Measurements from ENCODE around the gene MED19. TPM values are rescaled to one million over a fixed set of nuclear protein-coding genes. Genes with fewer than 3 reads are reported as not detected.
"Not testable (repeated sequence)": the region's sequence is repeated elsewhere in the genome, so short reads cannot be mapped to it uniquely, and the experiment has no call there.

MED19 gene
- total and polyA plus RNA-seq, 8 donors, result 2.5 to 11.5 (median 5.6) TPM

DNA sequence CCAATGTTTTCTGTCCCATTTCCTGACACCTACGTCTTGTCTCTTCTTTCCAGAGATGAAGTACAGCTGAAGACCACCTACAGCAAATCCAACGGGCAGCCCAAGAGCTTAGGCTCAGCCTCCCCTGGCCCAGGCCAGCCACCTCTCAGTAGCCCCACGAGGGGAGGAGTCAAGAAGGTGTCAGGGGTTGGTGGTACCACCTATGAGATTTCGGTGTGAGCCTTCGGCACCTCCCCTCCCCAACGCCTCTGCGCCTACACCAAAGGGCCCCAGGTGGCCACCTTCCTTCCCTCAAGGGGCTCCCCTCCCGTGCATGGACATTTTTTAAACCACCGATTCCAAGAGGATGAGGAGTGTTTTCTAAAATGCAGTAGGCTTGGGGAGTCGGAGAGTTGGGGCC, 12.2 kb downstream of the MED19 start:
- no peak for DNase-seq
- TF ChIP-seq, protein P1, sequence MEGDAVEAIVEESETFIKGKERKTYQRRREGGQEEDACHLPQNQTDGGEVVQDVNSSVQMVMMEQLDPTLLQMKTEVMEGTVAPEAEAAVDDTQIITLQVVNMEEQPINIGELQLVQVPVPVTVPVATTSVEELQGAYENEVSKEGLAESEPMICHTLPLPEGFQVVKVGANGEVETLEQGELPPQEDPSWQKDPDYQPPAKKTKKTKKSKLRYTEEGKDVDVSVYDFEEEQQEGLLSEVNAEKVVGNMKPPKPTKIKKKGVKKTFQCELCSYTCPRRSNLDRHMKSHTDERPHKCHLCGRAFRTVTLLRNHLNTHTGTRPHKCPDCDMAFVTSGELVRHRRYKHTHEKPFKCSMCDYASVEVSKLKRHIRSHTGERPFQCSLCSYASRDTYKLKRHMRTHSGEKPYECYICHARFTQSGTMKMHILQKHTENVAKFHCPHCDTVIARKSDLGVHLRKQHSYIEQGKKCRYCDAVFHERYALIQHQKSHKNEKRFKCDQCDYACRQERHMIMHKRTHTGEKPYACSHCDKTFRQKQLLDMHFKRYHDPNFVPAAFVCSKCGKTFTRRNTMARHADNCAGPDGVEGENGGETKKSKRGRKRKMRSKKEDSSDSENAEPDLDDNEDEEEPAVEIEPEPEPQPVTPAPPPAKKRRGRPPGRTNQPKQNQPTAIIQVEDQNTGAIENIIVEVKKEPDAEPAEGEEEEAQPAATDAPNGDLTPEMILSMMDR (IDR thresholded peaks at IDR 0.05), result no peak
- no peak for FAIRE-seq
- no peaks in the 10 kb centered on the region for H3K27me3 ChIP-seq
- H3K4me1 ChIP-seq, result no peaks in the 10 kb centered on the region
- intact Hi-C loops (cut with DNase I), result no loop called here
- 86 to 93% methylated on average over 10 of the region's 10 CpGs for WGBS, 2 donors
- H3K4me3 ChIP-seq, result no peak overlapping the region
- H3K27ac ChIP-seq, result no peak overlapping the region
- ATAC-seq, result no peak
- peaks cover 3 to 67% (median 38%) of the 10 kb centered on the region in 3 donors for H3K36me3 ChIP-seq
- no peaks in the 10 kb centered on the region for H3K9me3 ChIP-seq

DNA sequence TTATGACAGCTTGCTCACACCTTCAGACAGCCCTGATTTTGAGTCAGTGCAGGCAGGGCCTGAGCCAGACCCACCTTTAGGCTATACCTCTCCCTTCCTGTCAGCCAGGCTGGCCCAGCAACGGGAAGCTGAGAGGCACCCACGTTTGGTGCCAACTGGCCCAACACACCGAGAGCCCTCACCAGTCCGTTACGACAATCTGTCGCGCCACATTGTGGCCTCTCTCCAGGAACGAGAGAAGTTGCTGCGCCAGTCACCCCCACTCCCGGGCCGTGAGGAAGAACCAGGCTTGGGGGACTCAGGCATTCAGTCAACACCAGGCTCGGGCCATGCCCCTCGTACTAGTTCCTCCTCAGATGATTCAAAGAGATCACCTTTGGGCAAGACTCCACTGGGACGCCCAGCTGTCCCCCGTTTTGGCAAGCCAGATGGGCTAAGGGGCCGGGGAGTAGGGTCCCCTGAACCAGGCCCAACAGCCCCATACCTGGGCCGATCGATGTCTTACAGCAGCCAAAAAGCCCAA, 13.1 kb downstream of the MED19 start:
- 88 to 91% methylated on average over 18 of the region's 18 CpGs for WGBS, 2 donors
- Histone ChIP-seq H3K27ac (no peak overlapping the region), H3K4me3 (no peak overlapping the region), H3K27me3 (no peaks in the 10 kb centered on the region), H3K36me3 (peaks cover 3 to 67% (median 45%) of the 10 kb centered on the region in 3 donors), H3K9me3 (no peaks in the 10 kb centered on the region), H3K4me1 (no peaks in the 10 kb centered on the region)
- FAIRE-seq (no peak), DNase-seq (peak in 1 of 6 donors; percentile 55), ATAC-seq (no peak)
- intact Hi-C loops (cut with DNase I), result no loop called here
- TF ChIP-seq, protein P1 (IDR thresholded peaks at IDR 0.05), result no peak

DNA sequence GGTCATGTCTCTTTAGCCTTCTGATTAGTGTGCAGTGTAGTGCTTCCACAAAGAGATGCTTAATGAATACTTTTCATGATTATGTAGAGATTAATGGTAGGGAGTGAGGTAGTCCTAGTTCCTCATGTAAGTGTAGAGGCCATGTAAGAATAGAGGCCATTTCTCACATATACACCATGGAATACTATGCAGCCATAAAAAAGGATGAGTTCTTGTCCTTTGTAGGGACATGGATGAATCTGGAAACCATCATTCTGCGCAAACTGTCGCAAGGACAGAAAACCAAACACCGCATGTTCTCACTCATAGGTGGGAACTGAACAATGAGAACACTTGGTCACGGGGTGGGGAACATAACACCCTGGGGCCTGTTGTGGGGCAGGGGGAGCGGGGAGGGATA, 21.5 kb downstream of the MED19 start:
- H3K27me3 ChIP-seq; intact Hi-C loops (cut with DNase I); H3K9me3 ChIP-seq; DNase-seq; H3K4me1 ChIP-seq; FAIRE-seq; H3K4me3 ChIP-seq; ATAC-seq; H3K27ac ChIP-seq: not testable (repeated sequence)
- H3K36me3 ChIP-seq, result peaks cover 0 to 71% (median 47%) of the 10 kb centered on the region in 3 donors
- 98 to 100% methylated on average over 5 of the region's 5 CpGs for WGBS, 2 donors

DNA sequence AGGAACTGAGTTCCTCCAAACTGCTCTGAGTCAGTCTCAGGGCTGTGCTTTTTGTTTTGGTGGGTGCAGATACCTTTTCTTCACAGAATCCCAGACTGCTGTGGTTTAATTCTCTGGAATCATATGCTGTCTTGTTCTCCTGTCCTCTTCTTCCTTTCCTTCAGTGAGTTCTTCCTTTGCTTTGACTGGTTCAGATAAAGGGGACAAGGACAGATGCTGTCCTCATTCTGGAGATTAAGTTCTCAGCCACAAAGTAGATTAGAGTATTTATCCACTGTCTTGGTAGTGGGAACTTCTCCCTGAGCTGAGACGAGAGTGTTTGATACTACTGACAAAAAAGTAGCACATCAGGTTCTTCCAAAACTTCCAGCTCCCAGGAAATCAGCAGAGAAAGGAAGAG, 30.8 kb downstream of the MED19 start:
- Histone ChIP-seq H3K9me3 (no peaks in the 10 kb centered on the region), H3K27ac (no peak overlapping the region), H3K27me3 (no peaks in the 10 kb centered on the region), H3K36me3 (peaks cover 0 to 16% (median 2%) of the 10 kb centered on the region in 3 donors), H3K4me3 (no peak overlapping the region), H3K4me1 (peaks cover 0 to 11% (median 5%) of the 10 kb centered on the region in 3 donors)
- TF ChIP-seq, protein P1 (IDR thresholded peaks at IDR 0.05), result no peak
- 35 to 37% methylated on average over 1 of the region's 1 CpG for WGBS, 2 donors
- DNase-seq (no peak), FAIRE-seq (no peak), ATAC-seq (no peak)
- intact Hi-C loops (cut with DNase I), result no loop called here

DNA sequence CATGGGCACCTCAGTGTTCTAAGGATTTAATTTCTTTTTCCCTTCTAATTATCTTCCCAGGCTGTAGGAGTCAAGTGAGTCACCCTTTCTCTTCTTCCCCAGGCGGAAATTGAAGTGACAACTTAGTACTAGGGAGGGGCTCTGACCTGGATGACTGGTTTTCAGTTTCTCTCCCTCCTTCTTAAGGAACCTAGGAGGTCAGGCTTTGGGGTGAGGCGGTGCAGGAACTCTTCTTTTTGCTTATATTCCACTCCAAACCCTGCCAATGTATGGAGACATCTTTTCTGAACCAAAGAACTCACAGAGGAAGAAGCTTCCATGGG, 31.5 kb downstream of the MED19 start:
- H3K4me3 ChIP-seq, result no peak overlapping the region
- peaks cover 3 to 18% (median 5%) of the 10 kb centered on the region in 3 donors for H3K4me1 ChIP-seq
- ATAC-seq (peak in 1 of 4 donors; percentile 58), FAIRE-seq (no peak), DNase-seq (no peak)
- TF ChIP-seq, protein P1 (IDR thresholded peaks at IDR 0.05), result no peak
- H3K27me3 ChIP-seq, result no peaks in the 10 kb centered on the region
- H3K9me3 ChIP-seq, result no peaks in the 10 kb centered on the region
- 78 to 93% methylated on average over 2 of the region's 2 CpGs for WGBS, 2 donors
- no peak overlapping the region for H3K27ac ChIP-seq
- peaks cover 0 to 16% (median 2%) of the 10 kb centered on the region in 3 donors for H3K36me3 ChIP-seq
- intact Hi-C loops (cut with DNase I), result no loop called here
